ENCODE results near the gene NR1D1. TPM values are rescaled to one million over a fixed set of nuclear protein-coding genes. Genes with fewer than 3 reads are reported as not detected.

Gene NR1D1
- total and polyA plus RNA-seq, 2 of the 13 experiments (the other 11 are each of a cell fraction or from before 2014, with no cell fraction given), result 2.1 to 2.7 TPM

DNA sequence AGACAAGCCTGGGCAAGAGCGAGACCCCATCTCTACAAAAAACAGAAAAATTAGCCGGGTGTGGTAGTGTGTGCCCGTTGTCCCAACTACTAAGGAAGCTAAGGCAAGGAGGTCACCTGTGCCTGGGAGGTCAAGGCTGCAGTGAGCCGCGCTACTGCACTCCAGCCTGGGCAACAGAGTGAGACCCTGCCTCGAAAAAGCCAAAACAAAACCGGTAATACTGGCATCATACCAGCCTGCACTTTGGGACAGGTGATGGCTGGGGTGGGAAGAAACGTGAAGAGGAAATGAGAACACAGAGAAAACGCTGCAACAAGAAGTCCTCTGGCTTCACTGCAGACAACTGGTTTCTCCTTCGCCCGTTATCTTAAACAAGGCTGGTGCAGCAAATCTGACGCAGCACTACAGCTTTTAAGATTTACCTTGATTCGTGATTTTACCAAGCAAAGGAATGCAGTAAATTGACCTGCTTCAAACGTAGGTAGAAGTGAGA is 39.2 kb upstream of the NR1D1 start (continued):
- peak; percentile 21; the same call in 1 of the 2 replicates for TF ChIP-seq DMAP1 (CRISPR knock-in tag; IDR thresholded peaks at IDR 0.05)
- TF ChIP-seq, protein P1, sequence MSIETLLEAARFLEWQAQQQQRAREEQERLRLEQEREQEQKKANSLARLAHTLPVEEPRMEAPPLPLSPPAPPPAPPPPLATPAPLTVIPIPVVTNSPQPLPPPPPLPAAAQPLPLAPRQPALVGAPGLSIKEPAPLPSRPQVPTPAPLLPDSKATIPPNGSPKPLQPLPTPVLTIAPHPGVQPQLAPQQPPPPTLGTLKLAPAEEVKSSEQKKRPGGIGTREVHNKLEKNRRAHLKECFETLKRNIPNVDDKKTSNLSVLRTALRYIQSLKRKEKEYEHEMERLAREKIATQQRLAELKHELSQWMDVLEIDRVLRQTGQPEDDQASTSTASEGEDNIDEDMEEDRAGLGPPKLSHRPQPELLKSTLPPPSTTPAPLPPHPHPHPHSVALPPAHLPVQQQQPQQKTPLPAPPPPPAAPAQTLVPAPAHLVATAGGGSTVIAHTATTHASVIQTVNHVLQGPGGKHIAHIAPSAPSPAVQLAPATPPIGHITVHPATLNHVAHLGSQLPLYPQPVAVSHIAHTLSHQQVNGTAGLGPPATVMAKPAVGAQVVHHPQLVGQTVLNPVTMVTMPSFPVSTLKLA (IDR thresholded peaks at IDR 0.05), result no peak
- TF ChIP-seq, protein P2, sequence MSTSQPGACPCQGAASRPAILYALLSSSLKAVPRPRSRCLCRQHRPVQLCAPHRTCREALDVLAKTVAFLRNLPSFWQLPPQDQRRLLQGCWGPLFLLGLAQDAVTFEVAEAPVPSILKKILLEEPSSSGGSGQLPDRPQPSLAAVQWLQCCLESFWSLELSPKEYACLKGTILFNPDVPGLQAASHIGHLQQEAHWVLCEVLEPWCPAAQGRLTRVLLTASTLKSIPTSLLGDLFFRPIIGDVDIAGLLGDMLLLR (CRISPR knock-in tag; IDR thresholded peaks at IDR 0.05), result no peak
- no peak; the same call in 1 of the 2 replicates for TF ChIP-seq DNMT3B (CRISPR knock-in tag; conservative IDR thresholded peaks at IDR 0.05)
- TF ChIP-seq, protein P3, sequence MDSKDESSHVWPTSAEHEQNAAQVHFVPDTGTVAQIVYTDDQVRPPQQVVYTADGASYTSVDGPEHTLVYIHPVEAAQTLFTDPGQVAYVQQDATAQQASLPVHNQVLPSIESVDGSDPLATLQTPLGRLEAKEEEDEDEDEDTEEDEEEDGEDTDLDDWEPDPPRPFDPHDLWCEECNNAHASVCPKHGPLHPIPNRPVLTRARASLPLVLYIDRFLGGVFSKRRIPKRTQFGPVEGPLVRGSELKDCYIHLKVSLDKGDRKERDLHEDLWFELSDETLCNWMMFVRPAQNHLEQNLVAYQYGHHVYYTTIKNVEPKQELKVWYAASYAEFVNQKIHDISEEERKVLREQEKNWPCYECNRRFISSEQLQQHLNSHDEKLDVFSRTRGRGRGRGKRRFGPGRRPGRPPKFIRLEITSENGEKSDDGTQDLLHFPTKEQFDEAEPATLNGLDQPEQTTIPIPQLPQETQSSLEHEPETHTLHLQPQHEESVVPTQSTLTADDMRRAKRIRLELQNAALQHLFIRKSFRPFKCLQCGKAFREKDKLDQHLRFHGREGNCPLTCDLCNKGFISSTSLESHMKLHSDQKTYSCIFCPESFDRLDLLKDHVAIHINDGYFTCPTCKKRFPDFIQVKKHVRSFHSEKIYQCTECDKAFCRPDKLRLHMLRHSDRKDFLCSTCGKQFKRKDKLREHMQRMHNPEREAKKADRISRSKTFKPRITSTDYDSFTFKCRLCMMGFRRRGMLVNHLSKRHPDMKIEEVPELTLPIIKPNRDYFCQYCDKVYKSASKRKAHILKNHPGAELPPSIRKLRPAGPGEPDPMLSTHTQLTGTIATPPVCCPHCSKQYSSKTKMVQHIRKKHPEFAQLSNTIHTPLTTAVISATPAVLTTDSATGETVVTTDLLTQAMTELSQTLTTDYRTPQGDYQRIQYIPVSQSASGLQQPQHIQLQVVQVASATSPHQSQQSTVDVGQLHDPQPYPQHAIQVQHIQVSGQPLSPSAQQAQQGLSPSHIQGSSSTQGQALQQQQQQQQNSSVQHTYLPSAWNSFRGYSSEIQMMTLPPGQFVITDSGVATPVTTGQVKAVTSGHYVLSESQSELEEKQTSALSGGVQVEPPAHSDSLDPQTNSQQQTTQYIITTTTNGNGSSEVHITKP (CRISPR knock-in tag; IDR thresholded peaks at IDR 0.05; ENCODE audit: low read depth), result 0 out of 2 replicates have a peak, but pooled peaks have one; percentile 15
- no peak for TF ChIP-seq FOXP1 (IDR thresholded peaks at IDR 0.05)
- no peak for TF ChIP-seq FOXP1 (CRISPR knock-in tag; IDR thresholded peaks at IDR 0.05)
- no peak; the same call in 1 of the 2 replicates for TF ChIP-seq ELF3 (CRISPR knock-in tag; IDR thresholded peaks at IDR 0.05)
- TF ChIP-seq ZNF878 (CRISPR knock-in tag; IDR thresholded peaks at IDR 0.05), result no peak
- no peak for TF ChIP-seq RARA (CRISPR knock-in tag; IDR thresholded peaks at IDR 0.05)
- no peak; the same call in 1 of the 2 replicates for TF ChIP-seq IRX3 (CRISPR knock-in tag; IDR thresholded peaks at IDR 0.05; ENCODE audit: borderline replicate concordance, low read depth)
- TF ChIP-seq NFIB (CRISPR knock-in tag; IDR thresholded peaks at IDR 0.05; ENCODE audit: borderline replicate concordance), result no peak
- TF ChIP-seq GABPA (IDR thresholded peaks at IDR 0.05; ENCODE audit: low read depth, low read length), result no peak
- TF ChIP-seq GABPA (CRISPR knock-in tag; IDR thresholded peaks at IDR 0.05; ENCODE audit: low read depth), result no peak
- no peak for TF ChIP-seq HOXA5 (CRISPR knock-in tag; IDR thresholded peaks at IDR 0.05)
- TF ChIP-seq, protein P4, sequence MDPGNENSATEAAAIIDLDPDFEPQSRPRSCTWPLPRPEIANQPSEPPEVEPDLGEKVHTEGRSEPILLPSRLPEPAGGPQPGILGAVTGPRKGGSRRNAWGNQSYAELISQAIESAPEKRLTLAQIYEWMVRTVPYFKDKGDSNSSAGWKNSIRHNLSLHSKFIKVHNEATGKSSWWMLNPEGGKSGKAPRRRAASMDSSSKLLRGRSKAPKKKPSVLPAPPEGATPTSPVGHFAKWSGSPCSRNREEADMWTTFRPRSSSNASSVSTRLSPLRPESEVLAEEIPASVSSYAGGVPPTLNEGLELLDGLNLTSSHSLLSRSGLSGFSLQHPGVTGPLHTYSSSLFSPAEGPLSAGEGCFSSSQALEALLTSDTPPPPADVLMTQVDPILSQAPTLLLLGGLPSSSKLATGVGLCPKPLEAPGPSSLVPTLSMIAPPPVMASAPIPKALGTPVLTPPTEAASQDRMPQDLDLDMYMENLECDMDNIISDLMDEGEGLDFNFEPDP (CRISPR knock-in tag; conservative IDR thresholded peaks at IDR 0.05), result no peak
- no peak for TF ChIP-seq ZIK1 (CRISPR knock-in tag; IDR thresholded peaks at IDR 0.05; ENCODE audit: borderline replicate concordance, low read depth)
- TF ChIP-seq, protein P5, sequence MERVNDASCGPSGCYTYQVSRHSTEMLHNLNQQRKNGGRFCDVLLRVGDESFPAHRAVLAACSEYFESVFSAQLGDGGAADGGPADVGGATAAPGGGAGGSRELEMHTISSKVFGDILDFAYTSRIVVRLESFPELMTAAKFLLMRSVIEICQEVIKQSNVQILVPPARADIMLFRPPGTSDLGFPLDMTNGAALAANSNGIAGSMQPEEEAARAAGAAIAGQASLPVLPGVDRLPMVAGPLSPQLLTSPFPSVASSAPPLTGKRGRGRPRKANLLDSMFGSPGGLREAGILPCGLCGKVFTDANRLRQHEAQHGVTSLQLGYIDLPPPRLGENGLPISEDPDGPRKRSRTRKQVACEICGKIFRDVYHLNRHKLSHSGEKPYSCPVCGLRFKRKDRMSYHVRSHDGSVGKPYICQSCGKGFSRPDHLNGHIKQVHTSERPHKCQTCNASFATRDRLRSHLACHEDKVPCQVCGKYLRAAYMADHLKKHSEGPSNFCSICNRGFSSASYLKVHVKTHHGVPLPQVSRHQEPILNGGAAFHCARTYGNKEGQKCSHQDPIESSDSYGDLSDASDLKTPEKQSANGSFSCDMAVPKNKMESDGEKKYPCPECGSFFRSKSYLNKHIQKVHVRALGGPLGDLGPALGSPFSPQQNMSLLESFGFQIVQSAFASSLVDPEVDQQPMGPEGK (CRISPR knock-in tag; IDR thresholded peaks at IDR 0.05), result no peak
- TF ChIP-seq BRD4 (CRISPR knock-in tag; IDR thresholded peaks at IDR 0.05), result peak; percentile 67
- TF ChIP-seq SP1 (IDR thresholded peaks at IDR 0.05), result no peak
- no peak for TF ChIP-seq SP1 (CRISPR knock-in tag; IDR thresholded peaks at IDR 0.05)
- no peak for TF ChIP-seq PCBP2 (optimal IDR thresholded peaks at IDR 0.05; ENCODE audit: low read depth, low read length, poor library complexity, severe bottlenecking)
- TF ChIP-seq MAF1 (CRISPR knock-in tag; IDR thresholded peaks at IDR 0.05; ENCODE audit: borderline replicate concordance), result no peak; the same call in 1 of the 2 replicates
- no peak for TF ChIP-seq JARID2 (CRISPR knock-in tag; IDR thresholded peaks at IDR 0.05; ENCODE audit: insufficient replicate concordance)
